PC-3 (cell line): Measurements from ENCODE around the gene RXRA. TPM values are rescaled to one million over a fixed set of nuclear protein-coding genes. Genes with fewer than 3 reads are reported as not detected.

Source experiments
- ATAC-seq: fragments of 200-7000 bp; cut with Tn5 transposase; 2 replicates; pipeline ENCODE4 v1.9.1; 2020; ENCODE audit warnings: mild to moderate bottlenecking, moderate library complexity
- BruUV-seq: library from RNA; stranded (reverse); fragments of 400-500 nt; replicated peaks from 2 replicates; lab custom pipeline; 2021; lab: Mats Ljungman, UMichigan
- CTCF ChIA-PET: fragments of 300-600 bp; sonication (Branson Sonifier 250); formaldehyde crosslinking; loops from one replicate; lab custom pipeline; 2022; ENCODE audit warnings: antibody characterized with exemption; lab: Charles Lee
- POLR2A ChIA-PET: fragments of 300-600 bp; sonication (Branson Sonifier 250); formaldehyde crosslinking; loops from one replicate; lab custom pipeline; 2022; ENCODE audit warnings: antibody characterized with exemption; ENCODE audit not compliant: unreplicated experiment; lab: Charles Lee
- DNase-seq: peaks from one replicate; pipeline ENCODE4 v3.0.0-alpha.2; 2015
- H2AFZ ChIP-seq: fragments of 300-600 bp; sonication (generic); 2 replicates; pipeline ENCODE4 v1.6.0; 2016; ENCODE audit warnings: antibody characterized with exemption, low read length
- H3F3A ChIP-seq: fragments of 300-600 bp; sonication (generic); one replicate; pipeline ENCODE4 v1.6.0; 2017; ENCODE audit warnings: antibody characterized with exemption, low read length, control low read depth, mild to moderate bottlenecking; ENCODE audit not compliant: unreplicated experiment
- H3K27ac ChIP-seq: fragments of 300-600 bp; sonication (generic); 2 replicates; pipeline ENCODE4 v1.5.1; 2016; ENCODE audit warnings: mild to moderate bottlenecking, low read length
- H3K27me3 ChIP-seq: fragments of 300-600 bp; sonication (generic); 2 replicates; pipeline ENCODE4 v1.6.1; 2016; ENCODE audit warnings: low read length, mixed read lengths
- H3K36me3 ChIP-seq: fragments of 300-600 bp; sonication (generic); 2 replicates; pipeline ENCODE4 v1.6.1; 2016; ENCODE audit warnings: low read depth, mixed run types, low read length, mixed read lengths
- H3K4me1 ChIP-seq: fragments of 300-600 bp; sonication (generic); 2 replicates; pipeline ENCODE4 v1.5.1; 2016; ENCODE audit warnings: low read length; ENCODE audit not compliant: insufficient read depth
- H3K4me2 ChIP-seq: fragments of 300-600 bp; sonication (generic); 2 replicates; pipeline ENCODE4 v1.6.0; 2016; ENCODE audit warnings: low read length
- H3K4me3 ChIP-seq: fragments of 300-600 bp; sonication (generic); 2 replicates; pipeline ENCODE4 v1.5.1; 2016; ENCODE audit warnings: mild to moderate bottlenecking, low read length, mixed read lengths
- H3K79me2 ChIP-seq: fragments of 300-600 bp; sonication (generic); 2 replicates; pipeline ENCODE4 v1.6.1; 2017; ENCODE audit warnings: low read length, mixed read lengths
- H3K9ac ChIP-seq: fragments of 300-600 bp; sonication (generic); 2 replicates; pipeline ENCODE4 v1.6.0; 2016; ENCODE audit warnings: mild to moderate bottlenecking, low read length
- H3K9me2 ChIP-seq: fragments of 300-600 bp; sonication (generic); replicated peaks from 2 replicates; pipeline ENCODE4 v1.6.1; 2016; ENCODE audit warnings: mixed run types, low read length, mixed read lengths
- H3K9me3 ChIP-seq: fragments of 300-600 bp; sonication (generic); 2 replicates; pipeline ENCODE4 v1.6.1; 2016; ENCODE audit warnings: low read length, mixed read lengths
- H4K20me1 ChIP-seq: fragments of 300-600 bp; sonication (generic); 2 replicates; pipeline ENCODE4 v1.6.1; 2016; ENCODE audit warnings: low read length, mixed read lengths
- EZH2 ChIP-seq: fragments of 300-600 bp; sonication (generic); IDR thresholded peaks from one replicate; pipeline ENCODE4 v1.6.1; 2017; ENCODE audit warnings: antibody characterized with exemption, mild to moderate bottlenecking, low read length; ENCODE audit not compliant: unreplicated experiment
- EZH2phosphoT487 ChIP-seq: fragments of 300-600 bp; sonication (generic); IDR thresholded peaks from 2 replicates; pipeline ENCODE4 v1.6.1; 2018; ENCODE audit warnings: mild to moderate bottlenecking, antibody characterized with exemption, low read length, borderline replicate concordance
- intact Hi-C: fragments of 100-400 bp; cut with micrococcal nuclease; formaldehyde crosslinking; loops from 2 replicates; pipeline ENCODE4 v1.9.0; 2023
- total RNA-seq: library from RNA; depleted of rRNA; stranded (reverse); fragments of >200 nt; gene quantifications from 2 replicates; pipeline ENCODE4 v1.2.3, GENCODE V29; 2014
- TF ChIP-seq, protein P1 (sequence below): fragments of 300-600 bp; sonication (generic); conservative IDR thresholded peaks from 2 replicates; pipeline ENCODE4 v1.5.1; 2017; ENCODE audit warnings: antibody characterized with exemption, low read depth, mild to moderate bottlenecking, low read length

Gene RXRA
- total RNA-seq, 1 experiment from 2014 or later: 17.5 TPM

DNA sequence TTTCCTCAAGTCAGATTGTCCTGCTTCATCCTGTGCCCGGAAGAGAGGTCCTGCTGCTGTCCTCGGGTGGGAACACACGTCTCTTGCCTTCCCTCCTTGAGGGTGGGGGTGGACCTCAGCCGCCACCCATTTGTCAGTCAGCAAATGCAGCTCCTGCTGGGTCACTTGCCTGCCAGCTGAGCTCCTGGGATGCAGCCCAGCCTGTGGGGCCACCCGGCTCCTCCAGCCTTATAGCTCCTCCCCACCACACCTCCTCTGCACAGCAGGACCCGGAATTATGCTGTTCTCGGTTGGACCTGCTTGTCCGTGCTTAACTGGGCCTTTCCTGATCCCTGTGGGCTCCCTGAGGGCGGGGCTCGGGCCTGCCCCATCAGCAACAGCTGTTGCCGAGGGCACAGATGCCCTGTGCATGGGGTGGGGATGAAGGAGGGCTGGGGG is 52.7 kb downstream of the RXRA start:
- DNase-seq (peak; percentile 79), ATAC-seq (peak; percentile 59)
- Histone ChIP-seq H3K4me3 (peak overlapping the region; percentile 30; the same call in 1 of the 2 replicates), H3K36me3 (no peaks in the 10 kb centered on the region; the same call in 1 of the 2 replicates), H3K27ac (peak overlapping the region; percentile 85), H3F3A (no peaks in the 10 kb centered on the region), H3K27me3 (no peaks in the 10 kb centered on the region), H2AFZ (no peak overlapping the region), H4K20me1 (no peaks in the 10 kb centered on the region), H3K4me2 (peak overlapping the region; percentile 76), H3K4me1 (peaks cover 41% of the 10 kb centered on the region), H3K79me2 (peaks cover 72% of the 10 kb centered on the region), H3K9me2 (no peaks in the 10 kb centered on the region), H3K9ac (peak overlapping the region; percentile 69), H3K9me3 (no peaks in the 10 kb centered on the region)
- ChIA-PET POLR2A (interaction anchor here (0.6 kb wide), 3 partner anchors 64 to 497 kb away, joined by 3 to 4 read pairs (median 3); no protein-coding TSS in a partner anchor), CTCF (no interaction called here)
- no TSS peak for BruUV-seq
- TF ChIP-seq, protein P1, sequence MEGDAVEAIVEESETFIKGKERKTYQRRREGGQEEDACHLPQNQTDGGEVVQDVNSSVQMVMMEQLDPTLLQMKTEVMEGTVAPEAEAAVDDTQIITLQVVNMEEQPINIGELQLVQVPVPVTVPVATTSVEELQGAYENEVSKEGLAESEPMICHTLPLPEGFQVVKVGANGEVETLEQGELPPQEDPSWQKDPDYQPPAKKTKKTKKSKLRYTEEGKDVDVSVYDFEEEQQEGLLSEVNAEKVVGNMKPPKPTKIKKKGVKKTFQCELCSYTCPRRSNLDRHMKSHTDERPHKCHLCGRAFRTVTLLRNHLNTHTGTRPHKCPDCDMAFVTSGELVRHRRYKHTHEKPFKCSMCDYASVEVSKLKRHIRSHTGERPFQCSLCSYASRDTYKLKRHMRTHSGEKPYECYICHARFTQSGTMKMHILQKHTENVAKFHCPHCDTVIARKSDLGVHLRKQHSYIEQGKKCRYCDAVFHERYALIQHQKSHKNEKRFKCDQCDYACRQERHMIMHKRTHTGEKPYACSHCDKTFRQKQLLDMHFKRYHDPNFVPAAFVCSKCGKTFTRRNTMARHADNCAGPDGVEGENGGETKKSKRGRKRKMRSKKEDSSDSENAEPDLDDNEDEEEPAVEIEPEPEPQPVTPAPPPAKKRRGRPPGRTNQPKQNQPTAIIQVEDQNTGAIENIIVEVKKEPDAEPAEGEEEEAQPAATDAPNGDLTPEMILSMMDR: no peak
- TF ChIP-seq EZH2phosphoT487 (no peak), EZH2 (no peak)
- intact Hi-C loops: loop anchor here (2.0 kb wide), 1 partner anchor 64 kb away; no protein-coding TSS in a partner anchor

DNA sequence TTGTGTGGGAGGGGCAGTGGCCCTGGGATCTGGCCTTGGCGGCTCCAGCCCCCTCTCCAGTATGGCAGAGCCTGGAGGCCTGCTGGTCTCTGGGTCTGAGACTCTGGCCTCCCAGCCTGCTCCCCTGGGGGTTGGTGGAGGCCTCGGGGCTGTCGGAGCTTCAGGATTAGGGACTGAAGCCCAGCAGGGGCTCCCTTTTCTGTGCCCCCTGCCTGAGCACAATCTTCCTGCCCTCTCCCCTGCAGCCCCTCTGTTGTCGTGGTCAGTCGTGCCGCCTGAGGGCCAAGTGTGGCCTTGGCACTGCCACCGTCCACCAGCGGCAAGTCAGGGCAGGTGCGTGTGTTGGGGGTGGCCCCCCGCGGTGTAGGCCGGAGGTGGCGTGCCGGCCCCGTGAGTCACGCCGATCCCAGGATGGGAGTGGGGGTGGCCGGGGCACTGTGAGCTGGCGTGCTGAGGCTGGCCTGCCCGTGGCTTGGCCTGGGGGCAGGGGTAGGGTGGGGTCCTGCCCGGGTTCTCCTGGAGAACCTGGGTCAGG is 53.6 kb downstream of the RXRA start:
- CTCF ChIA-PET: no interaction called here
- intact Hi-C loops: loop anchor here (2.0 kb wide), 1 partner anchor 63 kb away; no protein-coding TSS in a partner anchor

GRCh38 chr9:134380542-134381271 is 54.5 kb downstream of the RXRA start:
- Histone ChIP-seq H3K9me2 (no peaks in the 10 kb centered on the region), H3K4me2 (peak overlapping the region; percentile 76; the same call in 1 of the 2 replicates), H3K4me3 (no peak overlapping the region), H3K9ac (peak overlapping the region; percentile 65), H2AFZ (no peak overlapping the region), H3K79me2 (peaks cover 77% of the 10 kb centered on the region), H3F3A (no peaks in the 10 kb centered on the region), H3K4me1 (peaks cover 55% of the 10 kb centered on the region), H3K36me3 (no peaks in the 10 kb centered on the region; the same call in 1 of the 2 replicates), H3K27ac (peak overlapping the region; percentile 58), H3K27me3 (no peaks in the 10 kb centered on the region), H4K20me1 (no peaks in the 10 kb centered on the region), H3K9me3 (no peaks in the 10 kb centered on the region)
- ChIA-PET POLR2A (no interaction called here), CTCF (no interaction called here)
- TF ChIP-seq, protein P1: no peak
- TF ChIP-seq EZH2 (no peak), EZH2phosphoT487 (no peak)
- intact Hi-C loops: no loop called here
- no peak for DNase-seq
- ATAC-seq: no peak
- no TSS peak for BruUV-seq

More for the DNA sequence above, 53.6 kb downstream of the RXRA start:
- ATAC-seq (peak; percentile 59), DNase-seq (peak; percentile 83)
- H3F3A ChIP-seq: no peaks in the 10 kb centered on the region
- H2AFZ ChIP-seq: no peak overlapping the region
- peaks cover 71% of the 10 kb centered on the region for H3K79me2 ChIP-seq
- no peak for TF ChIP-seq EZH2
- peak; percentile 73; the same call in 1 of the 2 replicates for TF ChIP-seq EZH2phosphoT487
- no peaks in the 10 kb centered on the region for H4K20me1 ChIP-seq
- BruUV-seq: no TSS peak
- H3K36me3 ChIP-seq: no peaks in the 10 kb centered on the region; the same call in 1 of the 2 replicates
- no peaks in the 10 kb centered on the region for H3K27me3 ChIP-seq
- POLR2A ChIA-PET: no interaction called here
- H3K4me3 ChIP-seq: peak overlapping the region; percentile 43; the same call in 1 of the 2 replicates
- peaks cover 49% of the 10 kb centered on the region for H3K4me1 ChIP-seq
- H3K4me2 ChIP-seq: peak overlapping the region; percentile 76
- H3K27ac ChIP-seq: peak overlapping the region; percentile 85
- H3K9me3 ChIP-seq: no peaks in the 10 kb centered on the region
- H3K9me2 ChIP-seq: no peaks in the 10 kb centered on the region
- H3K9ac ChIP-seq: peak overlapping the region; percentile 69
